ENCODE data around the gene AREG. TPM values are rescaled to one million over a fixed set of nuclear protein-coding genes. Genes with fewer than 3 reads are reported as not detected.

AREG gene
- total RNA-seq, 1 experiment from 2014 or later: 0.54 TPM

- DNase-seq (ENCODE audit: low read depth, low spot score) (no peak), ATAC-seq (no peak)
- Histone ChIP-seq H3K9me3 (ENCODE audit: control insufficient read depth, insufficient read depth, low read depth, low read length) (no peaks in the 10 kb centered on the region), H3K27me3 (ENCODE audit: control insufficient read depth, insufficient read depth, low read length) (no peaks in the 10 kb centered on the region), H3K27ac (ENCODE audit: low read length) (no peak overlapping the region), H3K4me1 (ENCODE audit: control insufficient read depth, insufficient read depth, low read length) (no peaks in the 10 kb centered on the region), H3K4me3 (ENCODE audit: low read depth in 2 of 2, low read length in 2 of 2) (no peak overlapping the region), H3K36me3 (ENCODE audit: control insufficient read depth, insufficient read depth, low read length) (no peaks in the 10 kb centered on the region)
- ChIA-PET CTCF (no interaction called here), POLR2A (no interaction called here)
- in situ Hi-C loops (cut with HindIII; ENCODE audit: low pct_unique_long_range_greater_than_20kb, low sequenced_read_pairs) (no loop called here), intact Hi-C loops (cut with micrococcal nuclease; ENCODE audit: unreplicated experiment) (no loop called here)
- BruUV-seq (replicated peaks): no TSS peak
- no peak for TF ChIP-seq POLR2AphosphoS5 (IDR thresholded peaks at IDR 0.05; ENCODE audit: low read depth, low read length)
Observed at GRCh38 chr4:74402692-74403456, 42.1 kb upstream of the AREG start.

GRCh38 chr4:74407891-74408290, 37.0 kb upstream of the AREG start:
- Histone ChIP-seq H3K4me1 (ENCODE audit: control insufficient read depth, insufficient read depth, low read length) (no peaks in the 10 kb centered on the region), H3K4me3 (ENCODE audit: low read depth in 2 of 2, low read length in 2 of 2) (no peak overlapping the region), H3K27me3 (ENCODE audit: control insufficient read depth, insufficient read depth, low read length) (no peaks in the 10 kb centered on the region), H3K9me3 (ENCODE audit: control insufficient read depth, insufficient read depth, low read depth, low read length) (no peaks in the 10 kb centered on the region), H3K36me3 (ENCODE audit: control insufficient read depth, insufficient read depth, low read length) (no peaks in the 10 kb centered on the region), H3K27ac (ENCODE audit: low read length) (no peak overlapping the region)
- CTCF ChIA-PET: no interaction called here
- intact Hi-C loops (cut with micrococcal nuclease; ENCODE audit: unreplicated experiment) (no loop called here), in situ Hi-C loops (cut with HindIII; ENCODE audit: low pct_unique_long_range_greater_than_20kb, low sequenced_read_pairs) (no loop called here)
- ATAC-seq: no peak
- TF ChIP-seq REST (IDR thresholded peaks at IDR 0.05; ENCODE audit: insufficient read depth in 1 of 2, low read depth in 2 of 2, low read length in 1 of 2): no peak
- no peak for TF ChIP-seq SIN3A (IDR thresholded peaks at IDR 0.05; ENCODE audit: borderline replicate concordance, insufficient read depth, low read depth, low read length)
- no peak for TF ChIP-seq CTCF (IDR thresholded peaks at IDR 0.05)
- no peak for TF ChIP-seq POLR2AphosphoS5 (IDR thresholded peaks at IDR 0.05; ENCODE audit: low read depth, low read length)
- no peak for TF ChIP-seq TCF7L2 (IDR thresholded peaks at IDR 0.05; ENCODE audit: low read depth, low read length)
- DNase-seq (ENCODE audit: low read depth, low spot score): no peak
- BruUV-seq (replicated peaks): no TSS peak
- POLR2A ChIA-PET: no interaction called here

GRCh38 chr4:74408639-74409038, 36.3 kb upstream of the AREG start:
- no peaks in the 10 kb centered on the region for H3K4me1 ChIP-seq (ENCODE audit: control insufficient read depth, insufficient read depth, low read length)
- intact Hi-C loops (cut with micrococcal nuclease; ENCODE audit: unreplicated experiment) (no loop called here), in situ Hi-C loops (cut with HindIII; ENCODE audit: low pct_unique_long_range_greater_than_20kb, low sequenced_read_pairs) (no loop called here)
- no peaks in the 10 kb centered on the region for H3K27me3 ChIP-seq (ENCODE audit: control insufficient read depth, insufficient read depth, low read length)
- no TSS peak for BruUV-seq (replicated peaks)
- no peak for TF ChIP-seq CTCF (IDR thresholded peaks at IDR 0.05)
- TF ChIP-seq TCF7L2 (IDR thresholded peaks at IDR 0.05; ENCODE audit: low read depth, low read length): no peak
- TF ChIP-seq REST (IDR thresholded peaks at IDR 0.05; ENCODE audit: insufficient read depth in 1 of 2, low read depth in 2 of 2, low read length in 1 of 2): no peak
- TF ChIP-seq POLR2AphosphoS5 (IDR thresholded peaks at IDR 0.05; ENCODE audit: low read depth, low read length): no peak
- TF ChIP-seq SIN3A (IDR thresholded peaks at IDR 0.05; ENCODE audit: borderline replicate concordance, insufficient read depth, low read depth, low read length): no peak
- ChIA-PET CTCF (no interaction called here), POLR2A (no interaction called here)
- no peaks in the 10 kb centered on the region for H3K9me3 ChIP-seq (ENCODE audit: control insufficient read depth, insufficient read depth, low read depth, low read length)
- no peak for DNase-seq (ENCODE audit: low read depth, low spot score)
- no peak overlapping the region for H3K27ac ChIP-seq (ENCODE audit: low read length)
- no peak for ATAC-seq
- no peak overlapping the region for H3K4me3 ChIP-seq (ENCODE audit: low read depth in 2 of 2, low read length in 2 of 2)
- H3K36me3 ChIP-seq (ENCODE audit: control insufficient read depth, insufficient read depth, low read length): no peaks in the 10 kb centered on the region

Measured in Panc1 (cell line).